SH-SY5Y (cell line): ENCODE results near the gene NCKIPSD.

Experiments used
- GATA2 ChIP-seq: IDR thresholded peaks from 2 replicates; pipeline ENCODE4 v1.6.1; 2011; ENCODE audit warnings: mild to moderate bottlenecking, low read depth, low read length
- GATA3 ChIP-seq: IDR thresholded peaks from 2 replicates; pipeline ENCODE4 v1.6.1; 2011; ENCODE audit warnings: low read depth, mild to moderate bottlenecking, low read length, moderate library complexity

GRCh38 chr3:48647714-48648113 is 38.0 kb downstream of the NCKIPSD start:
- TF ChIP-seq GATA2: no peak
- TF ChIP-seq GATA3: no peak
